Astrocyte (in vitro differentiated cells and primary cell): ENCODE measurements around the gene RBM42. TPM values are rescaled to one million over a fixed set of nuclear protein-coding genes. Genes with fewer than 3 reads are reported as not detected.

Source experiments
- DNase-seq: peaks from one replicate; pipeline ENCODE4 v3.0.0-alpha.2; 2010; ENCODE audit warnings: low read depth
- FAIRE-seq: peaks from 2 replicates; lab custom pipeline; 2011; peaks lifted over from hg19 to GRCh38; lab: Jason Lieb, UNC
- H2AFZ ChIP-seq: 2 replicates; pipeline ENCODE4 v1.6.0; 2012; ENCODE audit warnings: low read depth, low read length, inconsistent platforms
- H3K27ac ChIP-seq: 2 replicates; pipeline ENCODE4 v1.5.1; 2011; ENCODE audit warnings: low read depth, low read length, inconsistent platforms
- H3K27me3 ChIP-seq: 2 replicates; pipeline ENCODE4 v1.6.0; 2011; ENCODE audit warnings: low read length, inconsistent platforms; ENCODE audit not compliant: insufficient read depth
- H3K36me3 ChIP-seq: 2 replicates; pipeline ENCODE4 v1.5.1; 2011; ENCODE audit warnings: low read length, inconsistent platforms; ENCODE audit not compliant: insufficient read depth
- H3K4me1 ChIP-seq: 2 replicates; pipeline ENCODE4 v1.5.1; 2011; ENCODE audit warnings: low read length, inconsistent platforms; ENCODE audit not compliant: insufficient read depth
- H3K4me2 ChIP-seq: 2 replicates; pipeline ENCODE4 v1.6.0; 2012; ENCODE audit warnings: low read length, inconsistent platforms
- H3K4me3 ChIP-seq: 2 replicates; pipeline ENCODE4 v1.5.1; 2011; ENCODE audit warnings: low read depth, mild to moderate bottlenecking, low read length, inconsistent platforms; ENCODE audit not compliant: insufficient read depth
- H3K79me2 ChIP-seq: 2 replicates; pipeline ENCODE4 v1.6.0; 2012; ENCODE audit warnings: mild to moderate bottlenecking, low read length, inconsistent platforms; ENCODE audit not compliant: insufficient read depth
- H3K9ac ChIP-seq: 2 replicates; pipeline ENCODE4 v1.6.0; 2012; ENCODE audit warnings: mild to moderate bottlenecking, low read length, inconsistent platforms
- H3K9me3 ChIP-seq: 2 replicates; pipeline ENCODE4 v1.5.1; 2012; ENCODE audit warnings: low read depth, mild to moderate bottlenecking, low read length, inconsistent platforms; ENCODE audit not compliant: insufficient read depth
- H4K20me1 ChIP-seq: 2 replicates; pipeline ENCODE4 v1.6.0; 2012; ENCODE audit warnings: low read length, inconsistent platforms; ENCODE audit not compliant: insufficient read depth
- H3K27ac Mint-ChIP-seq: one replicate; pipeline ENCODE4 v1.8.0; 2021; ENCODE audit warnings: mild to moderate bottlenecking, mixed read lengths; ENCODE audit not compliant: unreplicated experiment
- H3K27me3 Mint-ChIP-seq: one replicate; pipeline ENCODE4 v1.8.0; 2021; ENCODE audit warnings: low read depth, mixed read lengths; ENCODE audit not compliant: unreplicated experiment
- H3K36me3 Mint-ChIP-seq: one replicate; pipeline ENCODE4 v1.8.0; 2021; ENCODE audit warnings: low read depth, mixed read lengths; ENCODE audit not compliant: unreplicated experiment
- H3K4me1 Mint-ChIP-seq: one replicate; pipeline ENCODE4 v1.8.0; 2021; ENCODE audit warnings: low read depth, mixed read lengths; ENCODE audit not compliant: unreplicated experiment
- H3K4me3 Mint-ChIP-seq: one replicate; pipeline ENCODE4 v1.8.0; 2021; ENCODE audit warnings: mild to moderate bottlenecking, moderate library complexity, mixed read lengths; ENCODE audit not compliant: unreplicated experiment
- H3K9me3 Mint-ChIP-seq: one replicate; pipeline ENCODE4 v1.8.0; 2021; ENCODE audit warnings: mild to moderate bottlenecking, mixed read lengths; ENCODE audit not compliant: unreplicated experiment
- CTCF ChIP-seq: IDR thresholded peaks from 2 replicates; pipeline ENCODE4 v1.5.1; 2011; ENCODE audit warnings: low read depth, mild to moderate bottlenecking, inconsistent platforms, low read length, moderate library complexity; ENCODE audit not compliant: insufficient read depth
- EZH2 ChIP-seq: IDR thresholded peaks from 2 replicates; pipeline ENCODE4 v1.6.1; 2012; ENCODE audit warnings: mild to moderate bottlenecking, low read length, inconsistent platforms; ENCODE audit not compliant: insufficient read depth
- total RNA-seq: library from RNA; stranded (reverse); gene quantifications from 2 replicates; pipeline ENCODE4 v1.2.1, GENCODE V29; 2021

RBM42 gene
- total RNA-seq, 1 donor from 2014 or later = 102 TPM

- no peaks in the 10 kb centered on the region for H4K20me1 ChIP-seq
- peaks cover 5% of the 10 kb centered on the region for H3K36me3 Mint-ChIP-seq
- H3K4me3 Mint-ChIP-seq = no peak overlapping the region
- H3K4me3 ChIP-seq = no peak overlapping the region
- no peak overlapping the region for H3K4me2 ChIP-seq
- no peak overlapping the region for H3K27ac Mint-ChIP-seq
- H3K27me3 Mint-ChIP-seq = no peaks in the 10 kb centered on the region
- TF ChIP-seq EZH2 (no peak), CTCF (no peak)
- peaks cover 15% of the 10 kb centered on the region for H3K4me1 ChIP-seq
- H3K4me1 Mint-ChIP-seq = peaks cover 2% of the 10 kb centered on the region
- peaks cover under 1% of the 10 kb centered on the region for H3K36me3 ChIP-seq
- no peaks in the 10 kb centered on the region for H3K79me2 ChIP-seq
- H3K9me3 ChIP-seq = no peaks in the 10 kb centered on the region
- no peak overlapping the region for H3K9ac ChIP-seq
- FAIRE-seq = no peak
- no peaks in the 10 kb centered on the region for H3K27me3 ChIP-seq
- H3K27ac ChIP-seq = no peak overlapping the region
- no peak for DNase-seq
- H2AFZ ChIP-seq = peak overlapping the region; percentile 26
- no peaks in the 10 kb centered on the region for H3K9me3 Mint-ChIP-seq
Measured at GRCh38 chr19:35642312-35642711, 13.5 kb downstream of the RBM42 start.

- Histone ChIP-seq H3K4me3 (peak overlapping the region; percentile 56), H3K4me2 (peak overlapping the region; percentile 95), H2AFZ (peak overlapping the region; percentile 95), H4K20me1 (no peaks in the 10 kb centered on the region), H3K27me3 (no peaks in the 10 kb centered on the region), H3K9me3 (no peaks in the 10 kb centered on the region), H3K36me3 (no peaks in the 10 kb centered on the region), H3K9ac (peak overlapping the region; percentile 70), H3K79me2 (no peaks in the 10 kb centered on the region), H3K4me1 (peaks cover 15% of the 10 kb centered on the region), H3K27ac (peak overlapping the region; percentile 62)
- H3K4me3 Mint-ChIP-seq = no peak overlapping the region
- FAIRE-seq = no peak
- no peaks in the 10 kb centered on the region for H3K27me3 Mint-ChIP-seq
- H3K36me3 Mint-ChIP-seq = peaks cover 3% of the 10 kb centered on the region
- H3K27ac Mint-ChIP-seq = no peak overlapping the region
- no peak for TF ChIP-seq CTCF
- no peak for TF ChIP-seq EZH2
- no peak for DNase-seq
- H3K9me3 Mint-ChIP-seq = no peaks in the 10 kb centered on the region
- H3K4me1 Mint-ChIP-seq = peaks cover 2% of the 10 kb centered on the region
Measured at GRCh38 chr19:35642798-35643254, 14.0 kb downstream of the RBM42 start.
